Right lung (tissue), 5 donors: ENCODE measurements around the gene RFX5. TPM values are rescaled to one million over a fixed set of nuclear protein-coding genes. Genes with fewer than 3 reads are reported as not detected.

Source experiments
- polyA plus RNA-seq, 5 donors: library from polyadenylated mRNA; unstranded; fragments of 120-200 nt; gene quantifications; one replicate each; pipeline versions ENCODE4 v1.2.1 to v1.2.3, GENCODE V29; 2013; ENCODE audit warnings: inconsistent platforms in 1 of 5, low replicate concordance in 1 of 5; ENCODE audit not compliant: insufficient read length in 5 of 5, insufficient read depth in 1 of 5

Gene RFX5
- polyA plus RNA-seq, 5 donors, result 39.7 to 44.7 (median 44.4) TPM

Other genes with a start within 250 kb of the RFX5 start
- 10 to 100 TPM; 21.8 to 27.0 (median 25.1) TPM for gene SEMA6C, start 200.6 kb downstream of the RFX5 start, polyA plus RNA-seq
- 1 to 10 TPM; 1.9 to 2.8 (median 2.5) TPM for gene TNFAIP8L2, start 190.6 kb downstream of the RFX5 start, polyA plus RNA-seq
- gene LYSMD1, start 181.3 kb downstream of the RFX5 start, polyA plus RNA-seq, result 10 to 100 TPM; 15.7 to 18.6 (median 15.8) TPM
- gene SCNM1, start 181.1 kb downstream of the RFX5 start, polyA plus RNA-seq, result 10 to 100 TPM; 34.8 to 41.0 (median 39.2) TPM
- gene TMOD4, start 171.3 kb downstream of the RFX5 start, polyA plus RNA-seq, result 1 to 10 TPM; 1.1 to 3.2 (median 1.7) TPM
- gene VPS72, start 157.1 kb downstream of the RFX5 start, polyA plus RNA-seq, result 10 to 100 TPM; 56.3 to 68.0 (median 64.0) TPM
- gene PIP5K1A, start 148.7 kb downstream of the RFX5 start, polyA plus RNA-seq, result 10 to 100 TPM; 61.2 to 66.1 (median 62.2) TPM
- 100 to 1,000 TPM; 135 to 163 (median 145) TPM for gene PSMD4, start 92.5 kb downstream of the RFX5 start, polyA plus RNA-seq
- gene ZNF687, start 65.0 kb downstream of the RFX5 start, polyA plus RNA-seq, result 10 to 100 TPM; 15.2 to 19.8 (median 16.1) TPM
- 10 to 100 TPM; 64.8 to 85.2 (median 71.7) TPM for gene PI4KB, start 19.8 kb downstream of the RFX5 start, polyA plus RNA-seq
- gene SELENBP1, start 25.5 kb upstream of the RFX5 start, polyA plus RNA-seq, result 100 to 1,000 TPM in 4 of 5 donors, 10 to 100 TPM in 1; 95.6 to 195 (median 146) TPM
- gene PSMB4, start 52.3 kb upstream of the RFX5 start, polyA plus RNA-seq, result 100 to 1,000 TPM; 201 to 248 (median 223) TPM
- 100 to 1,000 TPM in 4 of 5 donors, 10 to 100 TPM in 1; 90.6 to 150 (median 130) TPM for gene POGZ, start 112.2 kb upstream of the RFX5 start, polyA plus RNA-seq
- gene CGN, start 164.1 kb upstream of the RFX5 start, polyA plus RNA-seq, result 10 to 100 TPM; 32.2 to 49.9 (median 34.6) TPM
- 1 to 10 TPM; 6.5 to 8.9 (median 7.1) TPM for gene TUFT1, start 193.1 kb upstream of the RFX5 start, polyA plus RNA-seq